Stimulated activated CD4-positive, alpha-beta T cell treated with anti-CD3 and anti-CD28 coated beads, Interleukin-1b, Interleukin-23, amount 100 ng/mL, for 1 hour (primary cell): ENCODE measurements around the gene SNX32.

ENCODE experiments used
- DNase-seq, 2 donors: peaks; one replicate each; pipeline ENCODE4 v3.0.0-alpha.2; 2020; ENCODE audit warnings: low read depth in 2 of 2

SNX32 gene

GRCh38 chr11:65899356-65900124, 65.8 kb downstream of the SNX32 start:
- peak in 1 of 2 donors; percentile 62 for DNase-seq

- DNase-seq: peak; percentile 77 to 87
These were observed 66.5 kb downstream of the SNX32 start, which contains the start of gene FOSL1 for GRCh38 chr11:65900125-65900898. FOSL1 (minus strand) TSS chr11:65900388; CDS start chr11:65900339, 49 bp downstream.

DNA sequence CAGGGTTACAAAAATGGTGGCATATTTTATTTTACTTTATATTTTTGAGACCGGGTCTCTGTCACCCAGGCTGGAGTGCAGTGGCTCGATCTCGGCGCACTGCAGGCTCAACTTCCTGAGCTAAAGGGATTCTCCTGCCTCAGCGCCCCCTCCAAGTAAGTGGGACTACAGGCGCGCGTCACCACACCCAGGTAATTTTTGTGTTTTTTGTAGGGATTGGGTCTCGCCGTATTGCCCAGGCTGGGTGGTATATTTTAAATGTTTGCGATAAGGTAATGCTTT, 67.1 kb downstream of the SNX32 start:
- DNase-seq: no peak

DNA sequence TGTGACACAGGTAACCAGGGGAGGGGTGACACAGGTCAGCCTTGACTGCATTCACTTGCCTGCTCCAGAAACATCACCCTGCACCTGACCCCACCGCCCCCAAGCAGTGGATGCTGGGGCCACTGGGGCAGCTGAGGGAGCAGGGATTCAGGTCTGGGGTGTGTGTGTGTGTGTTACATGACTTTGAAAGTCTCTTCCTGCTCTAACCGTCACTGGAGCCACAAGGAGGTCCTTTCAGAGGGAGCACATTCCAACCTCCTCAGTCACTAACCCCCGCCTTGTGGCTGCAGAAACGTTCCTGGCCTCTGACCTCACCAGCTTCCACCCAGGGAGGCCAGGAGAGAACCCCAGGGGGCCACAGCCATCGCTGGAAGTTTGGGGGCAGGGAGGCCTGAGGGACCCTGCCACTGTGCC, 69.3 kb downstream of the SNX32 start:
- no peak for DNase-seq
